ENCODE data around the gene CSK.

The CSK gene

GRCh38 chr15:74809242-74809641 is 27.4 kb downstream of the CSK start:
- ATAC-seq (ENCODE audit: insufficient read depth, low read depth) (no peak), DNase-seq (no peak)
- Histone ChIP-seq H3K4me3 (ENCODE audit: low read depth in 1 of 2, low read length in 2 of 2) (no peak overlapping the region), H3K9ac (ENCODE audit: low read depth, low read length) (no peak overlapping the region), H3K4me1 (ENCODE audit: insufficient read depth, low read length) (no peaks in the 10 kb centered on the region), H3K27ac (ENCODE audit: low read length) (no peak overlapping the region), H3K9me3 (ENCODE audit: insufficient read depth, low read length, severe bottlenecking) (no peaks in the 10 kb centered on the region), H3K79me2 (ENCODE audit: insufficient read depth, low read length) (no peaks in the 10 kb centered on the region), H3K27me3 (ENCODE audit: insufficient read depth, low read length, poor library complexity) (no peaks in the 10 kb centered on the region), H4K20me1 (ENCODE audit: insufficient read depth, low read length) (no peaks in the 10 kb centered on the region), H3K36me3 (ENCODE audit: insufficient read depth, low read length) (0 out of 2 replicates have a peak, but pooled peaks cover 2% of the 10 kb centered on the region), H2AFZ (ENCODE audit: low read depth, low read length) (no peak overlapping the region), H3K4me2 (ENCODE audit: insufficient read depth, low read length) (no peak overlapping the region)
- no peak for TF ChIP-seq EZH2 (IDR thresholded peaks at IDR 0.05; ENCODE audit: borderline replicate concordance, low read depth, low read length, severe bottlenecking)
- no peak for TF ChIP-seq CTCF (IDR thresholded peaks at IDR 0.05; ENCODE audit: borderline replicate concordance, extremely low read depth, low read length, poor library complexity, severe bottlenecking)

- TF ChIP-seq CTCF (IDR thresholded peaks at IDR 0.05; ENCODE audit: borderline replicate concordance, extremely low read depth, low read length, poor library complexity, severe bottlenecking) (no peak), EZH2 (IDR thresholded peaks at IDR 0.05; ENCODE audit: borderline replicate concordance, low read depth, low read length, severe bottlenecking) (no peak)
- H3K27me3 ChIP-seq (ENCODE audit: insufficient read depth, low read length, poor library complexity): no peaks in the 10 kb centered on the region
- no peak for ATAC-seq (ENCODE audit: insufficient read depth, low read depth)
Measured at GRCh38 chr15:74809956-74810355, 28.1 kb downstream of the CSK start.

GRCh38 chr15:74812533-74812932 is 30.7 kb downstream of the CSK start, which contains the start of gene LMAN1L:
Gene LMAN1L, plus strand, starts transcription at chr15:74812835. Its CDS starts 20 bp downstream, at chr15:74812855.
- Histone ChIP-seq H3K79me2 (ENCODE audit: insufficient read depth, low read length) (no peaks in the 10 kb centered on the region), H3K4me3 (ENCODE audit: low read depth in 1 of 2, low read length in 2 of 2) (no peak within 1 kb of the TSS), H3K27ac (ENCODE audit: low read length) (no peak within 1 kb of the TSS), H3K4me1 (ENCODE audit: insufficient read depth, low read length) (no peaks in the 10 kb centered on the region), H3K4me2 (ENCODE audit: insufficient read depth, low read length) (no peak within 1 kb of the TSS), H3K27me3 (ENCODE audit: insufficient read depth, low read length, poor library complexity) (no peaks in the 10 kb centered on the region), H2AFZ (ENCODE audit: low read depth, low read length) (no peak within 1 kb of the TSS), H3K9ac (ENCODE audit: low read depth, low read length) (no peak within 1 kb of the TSS), H3K9me3 (ENCODE audit: insufficient read depth, low read length, severe bottlenecking) (no peaks in the 10 kb centered on the region), H4K20me1 (ENCODE audit: insufficient read depth, low read length) (no peaks in the 10 kb centered on the region), H3K36me3 (ENCODE audit: insufficient read depth, low read length) (no peaks in the 10 kb centered on the region)
- ATAC-seq (ENCODE audit: insufficient read depth, low read depth): no peak
- DNase-seq: no peak
- no peak for TF ChIP-seq EZH2 (IDR thresholded peaks at IDR 0.05; ENCODE audit: borderline replicate concordance, low read depth, low read length, severe bottlenecking)

More at GRCh38 chr15:74809956-74810355, 28.1 kb downstream of the CSK start:
- Histone ChIP-seq H3K27ac (ENCODE audit: low read length) (no peak overlapping the region), H3K36me3 (ENCODE audit: insufficient read depth, low read length) (no peaks in the 10 kb centered on the region), H4K20me1 (ENCODE audit: insufficient read depth, low read length) (no peaks in the 10 kb centered on the region), H3K9me3 (ENCODE audit: insufficient read depth, low read length, severe bottlenecking) (no peaks in the 10 kb centered on the region), H3K4me3 (ENCODE audit: low read depth in 1 of 2, low read length in 2 of 2) (no peak overlapping the region), H2AFZ (ENCODE audit: low read depth, low read length) (no peak overlapping the region), H3K4me2 (ENCODE audit: insufficient read depth, low read length) (no peak overlapping the region), H3K4me1 (ENCODE audit: insufficient read depth, low read length) (no peaks in the 10 kb centered on the region), H3K79me2 (ENCODE audit: insufficient read depth, low read length) (no peaks in the 10 kb centered on the region), H3K9ac (ENCODE audit: low read depth, low read length) (no peak overlapping the region)
- DNase-seq: no peak

GRCh38 chr15:74815121-74815934 is 33.4 kb downstream of the CSK start:
- H3K9ac ChIP-seq (ENCODE audit: low read depth, low read length): no peak overlapping the region
- H3K4me2 ChIP-seq (ENCODE audit: insufficient read depth, low read length): no peak overlapping the region
- ATAC-seq (ENCODE audit: insufficient read depth, low read depth): no peak
- no peaks in the 10 kb centered on the region for H3K4me1 ChIP-seq (ENCODE audit: insufficient read depth, low read length)
- no peaks in the 10 kb centered on the region for H3K9me3 ChIP-seq (ENCODE audit: insufficient read depth, low read length, severe bottlenecking)
- H3K36me3 ChIP-seq (ENCODE audit: insufficient read depth, low read length): no peaks in the 10 kb centered on the region
- H3K27ac ChIP-seq (ENCODE audit: low read length): no peak overlapping the region
- H3K79me2 ChIP-seq (ENCODE audit: insufficient read depth, low read length): no peaks in the 10 kb centered on the region
- H3K4me3 ChIP-seq (ENCODE audit: low read depth in 1 of 2, low read length in 2 of 2): no peak overlapping the region
- no peak overlapping the region for H2AFZ ChIP-seq (ENCODE audit: low read depth, low read length)
- H4K20me1 ChIP-seq (ENCODE audit: insufficient read depth, low read length): no peaks in the 10 kb centered on the region
- DNase-seq: no peak
- no peak for TF ChIP-seq EZH2 (IDR thresholded peaks at IDR 0.05; ENCODE audit: borderline replicate concordance, low read depth, low read length, severe bottlenecking)
- H3K27me3 ChIP-seq (ENCODE audit: insufficient read depth, low read length, poor library complexity): peaks cover 2% of the 10 kb centered on the region

All from DND-41 (cell line).